H9 (cell line): ENCODE data around the gene BLOC1S5. TPM values are rescaled to one million over a fixed set of nuclear protein-coding genes. Genes with fewer than 3 reads are reported as not detected.

ENCODE experiments used
- DNase-seq: peaks from one replicate; pipeline ENCODE4 v3.0.0-alpha.2; 2017
- H2AFZ ChIP-seq: one replicate; pipeline ENCODE4 v1.6.1; 2013; ENCODE audit warnings: mild to moderate bottlenecking, low read length, control low read depth, moderate library complexity
- H2AK5ac ChIP-seq: 2 replicates; pipeline ENCODE4 v1.6.1; 2013; ENCODE audit warnings: low read length, control low read depth, mixed read lengths; ENCODE audit not compliant: insufficient read length
- H2BK120ac ChIP-seq: one replicate; pipeline ENCODE4 v1.6.1; 2013; ENCODE audit warnings: low read depth, mild to moderate bottlenecking, low read length, control low read depth, inconsistent platforms; ENCODE audit not compliant: poor library complexity, severe bottlenecking
- H2BK12ac ChIP-seq: 2 replicates; pipeline ENCODE4 v1.6.1; 2013; ENCODE audit warnings: low read length, control low read depth, mixed read lengths, low read depth; ENCODE audit not compliant: insufficient read length
- H2BK15ac ChIP-seq: 2 replicates; pipeline ENCODE4 v1.6.1; 2013; ENCODE audit warnings: low read depth, low read length, control low read depth
- H2BK20ac ChIP-seq: one replicate; pipeline ENCODE4 v1.6.1; 2013; ENCODE audit warnings: low read depth, mild to moderate bottlenecking, low read length, control low read depth, inconsistent platforms; ENCODE audit not compliant: poor library complexity, severe bottlenecking
- H2BK5ac ChIP-seq: 2 replicates; pipeline ENCODE4 v1.6.1; 2013; ENCODE audit warnings: low read length, control low read depth, mixed read lengths; ENCODE audit not compliant: insufficient read length
- H3K14ac ChIP-seq: 2 replicates; pipeline ENCODE4 v1.6.1; 2013; ENCODE audit warnings: low read length, control low read depth; ENCODE audit not compliant: insufficient read depth
- H3K18ac ChIP-seq: 2 replicates; pipeline ENCODE4 v1.6.1; 2013; ENCODE audit warnings: low read depth, mild to moderate bottlenecking, mixed read lengths, low read length, control low read depth; ENCODE audit not compliant: insufficient read length
- H3K23ac ChIP-seq: 2 replicates; pipeline ENCODE4 v1.6.1; 2013; ENCODE audit warnings: low read length, control low read depth, mixed read lengths, low read depth; ENCODE audit not compliant: insufficient read length
- H3K23me2 ChIP-seq: 2 replicates; pipeline ENCODE4 v1.6.1; 2013; ENCODE audit warnings: low read depth, mild to moderate bottlenecking, mixed read lengths, low read length, control low read depth; ENCODE audit not compliant: insufficient read length, poor library complexity, severe bottlenecking
- H3K27ac ChIP-seq: 2 replicates; pipeline ENCODE4 v1.5.1; 2013; ENCODE audit warnings: low read length, control low read depth, mixed read lengths, low read depth; ENCODE audit not compliant: insufficient read length
- H3K27me3 ChIP-seq: 2 replicates; pipeline ENCODE4 v1.6.1; 2013; ENCODE audit warnings: low read length, control low read depth, inconsistent platforms; ENCODE audit not compliant: insufficient read depth
- H3K4ac ChIP-seq: 2 replicates; pipeline ENCODE4 v1.6.1; 2013; ENCODE audit warnings: low read depth, mild to moderate bottlenecking, control low read depth, inconsistent platforms, low read length, moderate library complexity
- H3K4me1 ChIP-seq: 2 replicates; pipeline ENCODE4 v1.6.1; 2013; ENCODE audit warnings: low read length, control low read depth, inconsistent platforms; ENCODE audit not compliant: insufficient read depth
- H3K4me2 ChIP-seq: 2 replicates; pipeline ENCODE4 v1.6.1; 2013; ENCODE audit warnings: low read length, control low read depth, mixed read lengths; ENCODE audit not compliant: insufficient read length, insufficient read depth
- H3K56ac ChIP-seq: 2 replicates; pipeline ENCODE4 v1.6.1; 2013; ENCODE audit warnings: low read depth, mild to moderate bottlenecking, mixed read lengths, low read length, control low read depth; ENCODE audit not compliant: insufficient read length
- H3K79me1 ChIP-seq: 2 replicates; pipeline ENCODE4 v1.6.1; 2013; ENCODE audit warnings: low read depth, mild to moderate bottlenecking, moderate library complexity, low read length, control low read depth, inconsistent platforms; ENCODE audit not compliant: insufficient read depth, poor library complexity, severe bottlenecking
- H3K79me2 ChIP-seq: 2 replicates; pipeline ENCODE4 v1.6.1; 2013; ENCODE audit warnings: low read length, control low read depth, inconsistent platforms; ENCODE audit not compliant: insufficient read depth
- H3K9ac ChIP-seq: 2 replicates; pipeline ENCODE4 v1.6.1; 2013; ENCODE audit warnings: low read length, control low read depth, mixed read lengths; ENCODE audit not compliant: insufficient read length; ENCODE audit errors: extremely low read depth
- H3K9me3 ChIP-seq: one replicate; pipeline ENCODE4 v1.6.1; 2013; ENCODE audit warnings: low read depth, low read length, inconsistent platforms; ENCODE audit not compliant: control insufficient read depth
- H3T11ph ChIP-seq: one replicate; pipeline ENCODE4 v1.6.1; 2013; ENCODE audit warnings: mild to moderate bottlenecking, low read length, control low read depth, inconsistent platforms
- H4K20me1 ChIP-seq: one replicate; pipeline ENCODE4 v1.6.1; 2013; ENCODE audit not compliant: control insufficient read depth, insufficient read length, insufficient read depth
- H4K5ac ChIP-seq: 2 replicates; pipeline ENCODE4 v1.6.1; 2013; ENCODE audit warnings: low read depth, mild to moderate bottlenecking, mixed read lengths, low read length, control low read depth; ENCODE audit not compliant: insufficient read length
- H4K8ac ChIP-seq: replicated peaks from 2 replicates; pipeline ENCODE4 v1.6.1; 2013; ENCODE audit warnings: low read length, control low read depth, mixed read lengths, low read depth; ENCODE audit not compliant: insufficient read length
- H4K91ac ChIP-seq: 2 replicates; pipeline ENCODE4 v1.6.1; 2013; ENCODE audit warnings: low read depth, mild to moderate bottlenecking, moderate library complexity, mixed read lengths, low read length, control low read depth; ENCODE audit not compliant: insufficient read length
- H3K27ac Mint-ChIP-seq, 3 experiments: 2 replicates in 2 of 3; 3 replicates in 1 of 3; pipeline ENCODE4 v1.8.0; 2020 to 2021; ENCODE audit warnings: mixed read lengths in 3 of 3, mild to moderate bottlenecking in 1 of 3, moderate library complexity in 1 of 3
- H3K27me3 Mint-ChIP-seq: 2 replicates; pipeline ENCODE4 v1.8.0; 2021; ENCODE audit warnings: low read depth, mild to moderate bottlenecking, moderate library complexity, mixed read lengths
- H3K36me3 Mint-ChIP-seq, 3 experiments: 2 replicates in 2 of 3; 3 replicates in 1 of 3; pipeline ENCODE4 v1.8.0; 2020 to 2021; ENCODE audit warnings: low read depth in 3 of 3, mixed read lengths in 3 of 3; ENCODE audit not compliant: insufficient read depth in 1 of 3
- H3K4me1 Mint-ChIP-seq, 2 experiments: 2 replicates each; pipeline ENCODE4 v1.8.0; 2020; ENCODE audit warnings: mixed read lengths in 2 of 2
- H3K4me3 Mint-ChIP-seq, 2 experiments: 2 replicates in 1 of 2; 3 replicates in 1 of 2; pipeline ENCODE4 v1.8.0; 2020 to 2021; ENCODE audit warnings: mild to moderate bottlenecking in 2 of 2, mixed read lengths in 2 of 2, moderate library complexity in 1 of 2
- H3K9me3 Mint-ChIP-seq, 2 experiments: 2 replicates in 1 of 2; 3 replicates in 1 of 2; pipeline ENCODE4 v1.8.0; 2020; ENCODE audit warnings: mild to moderate bottlenecking in 2 of 2, mixed read lengths in 2 of 2, moderate library complexity in 1 of 2
- CTCF ChIP-seq: fragments of 200-600 bp; sonication (generic); conservative IDR thresholded peaks from 3 replicates; pipeline ENCODE4 v1.8.0; 2021; ENCODE audit warnings: antibody characterized with exemption, mild to moderate bottlenecking
- total RNA-seq: library from RNA; stranded (reverse); gene quantifications from 2 replicates; pipeline ENCODE4 v1.2.1, GENCODE V29; 2021

BLOC1S5 gene
- total RNA-seq, 1 experiment from 2014 or later: 15.6 TPM

- Histone ChIP-seq H3K4ac (no peak overlapping the region), H4K91ac (no peak overlapping the region), H2BK15ac (no peak overlapping the region), H2BK12ac (no peak overlapping the region), H3K9ac (no peak overlapping the region), H2AK5ac (no peak overlapping the region), H3K79me2 (no peaks in the 10 kb centered on the region), H2AFZ (no peak overlapping the region), H3K18ac (no peak overlapping the region), H3T11ph (no peak overlapping the region), H2BK20ac (no peak overlapping the region), H4K20me1 (no peaks in the 10 kb centered on the region), H2BK120ac (no peak overlapping the region), H3K79me1 (no peaks in the 10 kb centered on the region), H2BK5ac (no peak overlapping the region), H3K23me2 (no peaks in the 10 kb centered on the region), H3K14ac (no peak overlapping the region), H3K4me2 (no peak overlapping the region), H3K9me3 (no peaks in the 10 kb centered on the region), H3K27ac (no peak overlapping the region), H3K4me1 (no peaks in the 10 kb centered on the region), H3K23ac (no peak overlapping the region), H3K56ac (no peak overlapping the region), H3K27me3 (no peaks in the 10 kb centered on the region), H4K5ac (no peak overlapping the region), H4K8ac (no peak overlapping the region)
- Mint-ChIP-seq H3K27me3 (peaks cover 2% of the 10 kb centered on the region; the same call in 1 of the 2 replicates), H3K27ac (no peak overlapping the region), H3K9me3 (peaks cover 2 to 3% of the 10 kb centered on the region in 2 experiments; a peak in 2 of 5 replicates), H3K4me3 (no peak overlapping the region), H3K4me1 (peaks cover 2 to 5% of the 10 kb centered on the region in 2 experiments; a peak in 3 of 4 replicates), H3K36me3 (no peaks in the 10 kb centered on the region)
- no peak for TF ChIP-seq CTCF
- no peak for DNase-seq
These were observed 84.4 kb downstream of the BLOC1S5 start for GRCh38 chr6:7979831-7980230.
